Lower leg skin (tissue), 4 donors: ENCODE data around the gene PRRT1. TPM values are rescaled to one million over a fixed set of nuclear protein-coding genes. Genes with fewer than 3 reads are reported as not detected.

Experiments used
- DNase-seq, 2 donors: peaks; one replicate each; pipeline ENCODE4 v3.0.0-alpha.2; 2019; ENCODE audit warnings: low spot score in 2 of 2
- H3K4me3 ChIP-seq: fragments of 200-600 bp; sonication (generic); 2 replicates; pipeline ENCODE4 v1.5.1; 2017; ENCODE audit warnings: mild to moderate bottlenecking, low read depth; ENCODE audit not compliant: poor library complexity, severe bottlenecking
- POLR2A ChIP-seq, 2 donors: fragments of 450-650 bp; IDR thresholded peaks; one replicate each; pipeline ENCODE4 v1.6.1; 2016 to 2017; ENCODE audit warnings: antibody characterized with exemption in 2 of 2, mild to moderate bottlenecking in 1 of 2, moderate library complexity in 1 of 2
- WGBS, 2 donors: methylation state at CpG; one replicate each; pipeline ENCODE4 v1.1.5; 2018; 5-methylcytosine and 5-hydroxymethylcytosine counted together
- intact Hi-C: fragments of 100-400 bp; cut with DNase I; formaldehyde crosslinking; loops from one replicate; pipeline ENCODE4 v1.15.0; 2023; ENCODE audit warnings: low total_unique reads
- total RNA-seq, 4 donors: library from RNA; depleted of rRNA; stranded (reverse); fragments of >200 nt; gene quantifications; one replicate each; pipeline ENCODE4 v1.1.0, GENCODE V29; 2016
- TF ChIP-seq, protein P1 (sequence below), 3 donors: fragments of 450-650 bp; IDR thresholded peaks; one replicate each; pipeline ENCODE4 v1.5.1; 2016; ENCODE audit warnings: antibody characterized with exemption in 3 of 3, mild to moderate bottlenecking in 3 of 3, moderate library complexity in 2 of 3

PRRT1 gene
- total RNA-seq, 4 donors from 2014 or later: 0.56 to 2.6 (median 0.94) TPM

DNA sequence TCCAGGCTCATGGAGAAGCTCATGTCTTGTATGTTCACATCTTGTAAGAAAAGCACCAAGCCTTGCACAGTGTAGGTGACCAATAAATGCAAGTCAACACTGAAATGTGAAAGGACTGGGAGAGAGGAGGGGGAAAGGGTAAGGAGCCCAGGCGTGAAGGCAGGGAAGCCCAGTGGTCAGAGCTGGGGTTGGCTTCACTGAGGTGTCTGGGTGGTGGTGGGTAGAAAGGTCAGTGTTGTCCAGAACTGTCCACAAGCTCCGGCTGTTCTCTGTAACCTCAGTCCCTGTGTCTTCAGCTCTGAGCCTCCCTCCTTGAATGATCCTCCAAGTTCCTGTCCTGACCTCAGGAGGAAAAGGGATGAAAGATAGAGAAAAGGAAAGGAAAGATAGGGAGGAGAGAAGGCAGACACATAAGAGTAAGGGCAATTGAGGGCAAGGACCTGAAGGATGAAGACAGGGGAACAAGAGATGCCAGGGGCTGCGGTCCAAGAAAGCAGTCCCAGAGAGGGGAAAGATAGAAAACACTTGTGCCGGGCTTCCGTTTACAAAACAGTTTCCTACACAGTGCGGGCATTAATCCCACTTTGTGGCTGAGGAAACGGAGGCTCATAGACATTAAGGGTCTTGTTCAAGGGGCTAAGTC lies 40.2 kb downstream of the PRRT1 start:
- no peak overlapping the region for H3K4me3 ChIP-seq
- peak in 1 of 2 donors; percentile 83 for DNase-seq
- intact Hi-C loops: no loop called here
- TF ChIP-seq, protein P1, sequence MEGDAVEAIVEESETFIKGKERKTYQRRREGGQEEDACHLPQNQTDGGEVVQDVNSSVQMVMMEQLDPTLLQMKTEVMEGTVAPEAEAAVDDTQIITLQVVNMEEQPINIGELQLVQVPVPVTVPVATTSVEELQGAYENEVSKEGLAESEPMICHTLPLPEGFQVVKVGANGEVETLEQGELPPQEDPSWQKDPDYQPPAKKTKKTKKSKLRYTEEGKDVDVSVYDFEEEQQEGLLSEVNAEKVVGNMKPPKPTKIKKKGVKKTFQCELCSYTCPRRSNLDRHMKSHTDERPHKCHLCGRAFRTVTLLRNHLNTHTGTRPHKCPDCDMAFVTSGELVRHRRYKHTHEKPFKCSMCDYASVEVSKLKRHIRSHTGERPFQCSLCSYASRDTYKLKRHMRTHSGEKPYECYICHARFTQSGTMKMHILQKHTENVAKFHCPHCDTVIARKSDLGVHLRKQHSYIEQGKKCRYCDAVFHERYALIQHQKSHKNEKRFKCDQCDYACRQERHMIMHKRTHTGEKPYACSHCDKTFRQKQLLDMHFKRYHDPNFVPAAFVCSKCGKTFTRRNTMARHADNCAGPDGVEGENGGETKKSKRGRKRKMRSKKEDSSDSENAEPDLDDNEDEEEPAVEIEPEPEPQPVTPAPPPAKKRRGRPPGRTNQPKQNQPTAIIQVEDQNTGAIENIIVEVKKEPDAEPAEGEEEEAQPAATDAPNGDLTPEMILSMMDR (IDR thresholded peaks at IDR 0.05): no peak
- TF ChIP-seq POLR2A (IDR thresholded peaks at IDR 0.05): no peak
- 49 to 59% methylated on average over 7 of the region's 7 CpGs for WGBS, 2 donors

DNA sequence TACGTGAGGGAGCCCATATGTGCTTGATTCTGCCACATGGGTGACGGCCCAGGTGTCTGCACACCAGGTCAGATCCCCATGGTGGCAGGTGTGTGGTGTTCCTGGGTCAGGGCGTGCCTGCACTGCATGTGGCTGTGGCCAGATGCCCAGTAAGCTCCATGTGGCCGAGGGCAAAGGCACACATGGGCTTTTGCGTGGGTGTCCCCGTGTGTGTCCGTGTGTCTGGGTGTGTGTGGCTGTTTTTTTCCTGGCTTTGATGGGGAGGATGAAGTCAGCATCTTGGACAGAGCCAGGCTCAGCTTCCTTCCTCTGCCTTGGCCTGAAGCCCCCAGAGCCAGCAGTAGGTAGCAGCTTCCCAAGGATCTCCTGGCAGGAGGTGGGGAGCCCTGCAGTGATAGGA lies 41.1 kb downstream of the PRRT1 start:
- DNase-seq: no peak
- intact Hi-C loops: no loop called here
- no peak for TF ChIP-seq POLR2A (IDR thresholded peaks at IDR 0.05)
- TF ChIP-seq, protein P1 (IDR thresholded peaks at IDR 0.05): no peak
- WGBS, 2 donors: 31 to 32% methylated on average over 3 to 7 of the region's 7 CpGs
- no peak overlapping the region for H3K4me3 ChIP-seq

DNA sequence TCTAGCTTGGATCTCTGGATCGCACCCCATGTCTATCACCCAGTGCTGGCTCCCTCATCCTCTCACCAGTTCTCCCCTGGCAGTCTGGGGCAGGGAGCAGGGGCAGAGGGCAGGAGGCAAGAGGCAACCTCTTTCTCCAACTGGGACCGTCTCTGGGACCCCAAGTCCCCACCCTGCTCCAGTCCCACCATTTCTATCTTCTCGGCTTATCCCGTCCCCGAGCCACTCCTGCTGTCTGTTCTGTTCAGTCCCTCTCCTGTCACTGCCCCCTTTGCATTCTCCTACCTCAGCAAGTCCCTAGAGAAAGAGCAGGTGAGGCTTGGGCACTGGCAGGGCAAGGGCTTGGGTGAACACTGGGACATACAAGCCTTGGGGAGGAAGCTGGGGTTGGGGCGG lies 42.0 kb downstream of the PRRT1 start:
- no peak for DNase-seq
- TF ChIP-seq POLR2A (IDR thresholded peaks at IDR 0.05): no peak
- TF ChIP-seq, protein P1 (IDR thresholded peaks at IDR 0.05): no peak
- no peak overlapping the region for H3K4me3 ChIP-seq
- intact Hi-C loops: no loop called here
- 52 to 58% methylated on average over 6 of the region's 6 CpGs for WGBS, 2 donors

DNA sequence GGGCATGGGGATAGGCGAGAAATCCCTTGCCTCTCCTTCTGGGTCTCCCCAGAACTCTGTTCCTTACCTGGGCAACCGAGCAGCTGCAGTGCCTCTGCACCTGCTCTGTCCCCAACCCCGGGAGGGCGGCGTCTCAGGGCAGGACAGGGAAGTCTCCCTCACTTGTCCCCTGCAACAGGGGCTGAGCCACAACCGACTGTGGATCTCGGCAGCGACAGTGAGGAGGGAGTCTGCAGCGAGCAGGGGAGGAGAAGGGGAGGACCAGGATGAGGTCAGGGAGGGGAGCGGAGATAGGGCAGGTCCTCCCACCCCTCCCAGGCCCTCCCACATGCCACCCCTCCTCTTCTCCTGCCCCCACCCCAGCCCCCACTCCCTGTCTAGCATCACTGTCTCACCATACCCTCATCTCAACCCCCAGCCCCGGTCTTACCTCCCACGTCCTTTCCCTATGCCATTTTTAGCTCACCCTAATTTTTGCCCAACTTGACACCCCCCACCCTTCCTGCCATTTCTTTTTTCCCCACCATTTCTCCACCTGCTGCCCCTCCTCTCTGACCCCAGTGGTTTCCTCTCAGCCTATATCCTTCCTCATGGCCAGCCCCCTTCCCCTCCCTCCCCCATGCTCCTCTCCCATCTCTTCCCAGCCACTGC lies 42.5 kb downstream of the PRRT1 start, which contains the start of gene TNXB:
TNXB (minus strand) TSS at position 225 of the 651 bp plus-strand sequence. CDS start 11,140 bp downstream, outside the sequence.
- peak within 1 kb of the TSS; percentile 33 for H3K4me3 ChIP-seq
- DNase-seq: peak; percentile 52 to 91
- TF ChIP-seq POLR2A (IDR thresholded peaks at IDR 0.05): no peak
- TF ChIP-seq, protein P1 (IDR thresholded peaks at IDR 0.05): no peak
- intact Hi-C loops: no loop called here
- WGBS, 2 donors: 7 to 8% methylated on average over 12 of the region's 12 CpGs

DNA sequence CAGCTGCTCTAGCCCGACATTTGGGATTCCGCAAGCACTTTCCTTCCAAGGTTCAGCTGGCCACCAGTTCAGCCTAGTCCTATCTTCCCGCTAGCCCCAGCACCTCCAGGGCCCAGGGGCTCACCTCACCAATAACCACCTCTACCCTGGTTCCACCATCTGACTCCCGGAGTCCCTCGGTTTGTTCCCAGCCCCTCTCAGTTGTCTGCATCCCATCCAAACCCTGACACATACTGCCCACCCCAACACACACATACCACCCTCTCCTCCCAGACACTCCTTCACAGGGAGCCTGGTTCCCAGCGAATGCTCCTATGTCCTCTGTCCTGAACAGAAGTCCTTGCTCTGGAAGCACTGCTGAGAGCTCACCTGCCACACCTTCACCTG lies 43.0 kb downstream of the PRRT1 start:
- H3K4me3 ChIP-seq: peak overlapping the region; percentile 33
- 16 to 17% methylated on average over 6 of the region's 6 CpGs for WGBS, 2 donors
- intact Hi-C loops: no loop called here
- no peak for DNase-seq
- TF ChIP-seq, protein P1 (IDR thresholded peaks at IDR 0.05): no peak
- TF ChIP-seq POLR2A (IDR thresholded peaks at IDR 0.05): no peak
